ENCODE data around the gene NCK1. TPM values are rescaled to one million over a fixed set of nuclear protein-coding genes. Genes with fewer than 3 reads are reported as not detected.

Gene NCK1
- 58.7 and 83.4 TPM in 2 replicates for total RNA-seq

- peak; percentile 77 for DNase-seq (ENCODE audit: extremely low read depth, low read depth, low spot score)
Observed at GRCh38 chr3:136861890-136862616, at the start of gene NCK1. TSS of gene NCK1 (plus strand) at chr3:136862208. CDS start at chr3:136928002, 65,794 bp downstream.

- DNase-seq (ENCODE audit: extremely low read depth, low read depth, low spot score) = no peak
Observed at GRCh38 chr3:136817448-136817847, 44.6 kb upstream of the NCK1 start.

DNA sequence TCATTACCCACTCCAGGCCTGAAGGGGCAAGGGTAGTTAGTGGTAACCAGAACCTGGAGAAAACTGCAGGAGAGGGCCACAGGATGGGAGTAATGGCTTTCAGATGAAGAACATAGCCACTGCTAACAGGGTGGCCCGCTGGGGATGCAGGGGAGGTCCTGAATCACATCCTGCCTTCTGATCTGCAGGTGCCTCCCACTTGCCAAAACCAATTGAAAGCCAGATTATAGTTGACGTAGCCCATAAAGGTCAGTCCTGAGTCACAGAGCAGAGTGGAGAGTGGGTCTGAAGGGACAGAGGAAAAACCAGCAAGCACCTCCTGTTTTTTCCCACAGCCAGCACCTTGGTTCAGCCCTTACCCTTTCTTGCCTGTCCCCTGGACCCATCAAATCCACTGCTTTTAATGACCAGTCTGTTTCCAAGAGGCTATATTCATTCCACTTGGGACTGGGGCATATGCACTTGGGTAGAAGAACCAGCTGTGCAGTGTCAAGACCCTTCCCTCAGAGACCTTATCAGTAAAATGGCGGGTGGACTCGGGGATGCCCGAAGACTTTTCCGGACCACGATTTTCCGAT, 43.7 kb upstream of the NCK1 start:
- peak; percentile 91 for DNase-seq (ENCODE audit: extremely low read depth, low read depth, low spot score)

GRCh38 chr3:136818769-136819391, 43.1 kb upstream of the NCK1 start, which contains the start of gene SLC35G2:
TSS of gene SLC35G2 (plus strand) at chr3:136819126. CDS start at chr3:136854461, 35,335 bp downstream.
- DNase-seq (ENCODE audit: extremely low read depth, low read depth, low spot score) = no peak

DNA sequence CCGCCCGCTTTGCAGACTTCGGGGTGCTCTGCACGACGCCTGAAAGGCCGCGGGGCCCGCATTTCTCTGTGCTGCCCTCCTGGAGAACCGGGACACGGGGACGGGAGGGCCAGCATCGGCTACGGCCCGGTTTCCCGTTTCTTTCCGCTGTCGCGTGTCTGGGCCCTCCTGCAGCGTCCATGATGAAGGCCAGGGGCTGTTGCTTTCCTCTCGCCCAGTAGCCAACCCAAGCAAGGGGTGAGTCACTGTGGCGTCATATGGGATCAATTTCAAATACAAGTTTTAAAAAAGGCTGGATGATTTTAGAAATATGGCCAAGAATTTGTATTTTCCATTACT, 42.6 kb upstream of the NCK1 start:
- no peak for DNase-seq (ENCODE audit: extremely low read depth, low read depth, low spot score)

GRCh38 chr3:136819731-136820679, 42.0 kb upstream of the NCK1 start:
- DNase-seq (ENCODE audit: extremely low read depth, low read depth, low spot score) = no peak

DNA sequence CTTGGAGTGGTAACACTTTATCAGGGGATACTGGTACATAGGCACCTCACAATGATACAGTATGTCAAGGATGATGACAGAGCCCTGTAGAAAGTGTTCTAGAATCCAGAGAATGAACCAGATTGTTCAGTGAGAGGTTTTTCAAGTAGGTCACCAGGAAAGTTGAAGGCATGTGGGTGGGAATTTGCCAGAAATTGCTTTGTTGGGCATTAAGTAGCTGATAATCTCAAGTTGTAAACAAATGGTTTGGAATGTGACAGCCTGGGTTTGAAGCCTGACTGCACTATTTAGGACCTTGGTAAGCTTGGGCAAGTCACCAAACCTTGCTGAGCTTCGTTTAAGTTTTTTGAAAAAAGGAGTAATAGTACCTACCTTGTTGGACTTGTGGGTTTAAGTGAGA, 30.5 kb upstream of the NCK1 start:
- no peak for DNase-seq (ENCODE audit: extremely low read depth, low read depth, low spot score)

DNA sequence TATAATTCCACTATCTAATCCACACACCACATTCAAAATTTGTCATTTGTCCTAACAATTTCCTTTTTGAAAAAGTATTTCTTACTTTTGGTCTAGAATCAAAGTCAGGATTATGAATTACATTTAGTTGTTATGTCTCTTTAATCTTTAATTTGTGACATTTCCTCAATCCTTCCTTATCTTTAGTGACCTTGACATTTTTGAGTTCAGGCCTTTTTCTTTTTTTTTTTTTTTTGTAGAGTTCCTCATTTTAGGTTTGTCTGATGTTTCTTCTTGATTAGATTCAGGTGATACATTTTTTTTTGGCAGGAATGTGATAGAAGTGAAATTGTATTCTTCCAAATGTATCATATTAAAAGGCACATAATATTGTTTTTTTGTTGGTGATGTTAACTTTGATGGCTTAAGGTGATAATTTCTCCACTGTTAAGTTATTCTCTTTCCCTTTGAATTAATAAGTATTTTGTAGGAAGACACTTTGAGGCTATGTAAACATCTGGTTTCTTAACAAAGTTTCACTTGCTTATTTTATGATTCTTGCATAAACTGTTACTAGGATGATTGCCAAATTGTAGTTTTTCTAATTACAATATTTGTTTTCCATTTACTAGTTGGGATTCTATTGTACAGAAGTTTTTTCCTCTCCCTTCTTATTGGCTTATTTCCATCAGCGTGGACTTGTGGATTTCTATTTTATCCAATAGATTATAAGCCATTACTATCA, 26.8 kb upstream of the NCK1 start:
- DNase-seq (ENCODE audit: extremely low read depth, low read depth, low spot score) = no peak

DNA sequence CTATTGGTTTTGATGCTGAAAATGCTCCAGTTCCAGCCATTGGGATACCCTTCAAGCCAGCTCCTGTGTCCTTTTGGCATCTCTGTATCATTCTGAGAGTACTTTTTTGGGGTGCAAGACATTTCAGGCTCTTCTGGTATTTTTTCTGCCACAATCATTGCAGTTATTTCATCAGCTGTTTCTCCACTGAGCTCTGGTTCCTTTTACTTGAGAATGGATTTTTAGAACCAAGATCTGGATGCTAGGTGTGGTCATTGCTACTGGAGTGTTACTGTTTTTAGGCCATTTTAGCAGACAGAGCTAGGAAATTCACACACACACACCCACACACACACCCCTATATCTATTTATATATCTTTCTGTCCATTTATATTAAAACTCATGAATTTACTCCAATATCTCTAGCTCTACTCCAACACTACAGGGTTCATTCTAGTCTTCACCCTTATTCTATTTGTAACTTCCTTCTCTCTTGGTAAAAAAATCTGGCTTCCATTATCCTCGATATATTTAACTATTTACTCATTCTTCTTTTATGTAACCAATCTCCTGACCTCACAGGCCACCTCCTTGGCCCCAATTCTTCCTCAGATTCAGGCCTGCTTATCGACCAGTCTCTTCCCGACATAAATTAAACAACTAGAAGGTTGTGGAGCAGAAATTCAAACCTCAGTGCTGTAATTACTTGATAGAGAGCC, 26.0 kb upstream of the NCK1 start:
- DNase-seq (ENCODE audit: extremely low read depth, low read depth, low spot score) = no peak

- no peak for DNase-seq (ENCODE audit: extremely low read depth, low read depth, low spot score)
Observed at GRCh38 chr3:136836511-136837156, 25.4 kb upstream of the NCK1 start.

DNA sequence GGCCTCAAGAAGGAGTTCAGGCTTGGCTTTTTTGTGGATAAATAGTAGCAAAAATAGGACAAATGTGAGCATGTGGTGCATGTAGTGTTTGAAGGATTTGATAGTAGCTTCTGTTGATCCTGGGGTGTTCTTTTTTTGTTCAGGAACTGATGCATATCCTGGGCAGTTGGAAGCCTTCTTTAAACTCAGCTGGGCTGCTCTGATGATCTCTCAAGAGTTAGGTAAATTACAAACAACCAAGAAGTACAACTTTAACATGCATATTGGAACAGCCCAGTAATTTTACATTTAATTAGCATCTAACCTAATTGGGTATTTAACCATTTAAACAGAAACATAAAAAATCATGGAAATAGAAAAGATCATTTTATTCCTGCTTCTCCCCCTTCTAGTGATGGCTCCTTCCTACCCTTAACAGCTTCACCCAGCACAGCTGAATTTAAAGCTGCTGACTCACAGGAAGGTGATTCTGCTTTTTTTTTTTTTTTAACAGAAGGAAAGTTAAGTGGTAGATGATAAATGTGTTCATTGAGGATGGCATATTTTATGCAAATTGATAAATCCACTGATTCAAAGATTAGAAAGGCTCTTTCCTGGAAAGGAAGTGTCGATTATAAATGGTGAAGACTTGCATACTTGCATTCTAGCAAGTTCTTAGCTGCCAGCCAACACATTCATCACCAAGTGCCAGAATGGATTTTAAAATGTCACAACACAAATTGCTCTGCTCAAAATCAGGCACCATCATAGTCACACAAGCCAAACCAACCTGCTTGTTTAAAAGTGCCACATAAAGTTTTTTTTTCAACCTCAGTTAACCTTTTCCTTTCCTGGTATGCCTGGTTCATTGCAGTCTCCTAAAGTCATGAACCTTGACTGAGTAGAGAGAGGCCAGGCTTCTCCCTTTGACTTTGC, 23.1 kb upstream of the NCK1 start:
- peak; percentile 80 for DNase-seq (ENCODE audit: extremely low read depth, low read depth, low spot score)

- no peak for DNase-seq (ENCODE audit: extremely low read depth, low read depth, low spot score)
Observed at GRCh38 chr3:136839556-136839931, 22.5 kb upstream of the NCK1 start.

GRCh38 chr3:136840252-136840651, 21.8 kb upstream of the NCK1 start:
- DNase-seq (ENCODE audit: extremely low read depth, low read depth, low spot score) = no peak

- no peak for DNase-seq (ENCODE audit: extremely low read depth, low read depth, low spot score)
Observed at GRCh38 chr3:136842294-136842693, 19.7 kb upstream of the NCK1 start.

DNA sequence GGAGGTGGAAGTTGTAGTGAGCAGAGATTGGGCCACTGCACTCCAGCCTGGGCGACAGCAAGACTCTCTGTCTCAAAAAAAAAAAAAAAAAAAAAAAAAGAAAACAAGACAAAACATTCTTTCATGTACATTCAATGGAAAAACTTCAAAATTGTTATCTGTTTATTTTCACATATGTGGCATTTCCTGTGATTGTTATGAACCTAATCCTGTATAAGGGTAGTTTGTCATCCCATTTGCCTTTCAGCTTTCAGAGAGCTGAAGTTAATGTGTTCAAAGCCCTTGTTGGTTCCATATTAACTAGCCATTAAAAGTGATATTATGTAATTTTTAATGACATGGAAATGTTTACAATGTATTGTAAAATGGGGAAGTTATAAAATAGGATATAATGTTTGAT, 17.3 kb upstream of the NCK1 start:
- DNase-seq (ENCODE audit: extremely low read depth, low read depth, low spot score) = no peak

- DNase-seq (ENCODE audit: extremely low read depth, low read depth, low spot score) = no peak
Observed at GRCh38 chr3:136852180-136852579, 9.8 kb upstream of the NCK1 start.

DNA sequence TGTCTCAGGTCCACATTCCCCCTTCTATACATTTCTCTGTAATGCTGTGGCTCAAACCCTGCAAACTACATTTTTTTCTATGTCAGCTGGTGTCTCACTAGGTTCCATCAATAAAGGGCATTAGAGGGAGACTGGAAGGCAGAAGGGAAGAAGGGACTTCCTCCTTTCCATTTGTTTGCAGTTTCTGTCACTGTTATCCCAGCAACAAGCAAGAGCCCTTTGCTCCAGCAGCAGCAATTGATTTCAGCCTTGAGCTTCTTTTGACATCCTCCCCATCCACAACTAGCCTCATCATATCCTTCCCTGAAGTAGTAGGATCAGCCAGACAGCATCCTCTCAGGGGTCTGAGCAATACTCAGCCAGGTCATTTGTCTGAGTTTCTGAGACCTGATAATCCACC, 5.3 kb upstream of the NCK1 start:
- no peak for DNase-seq (ENCODE audit: extremely low read depth, low read depth, low spot score)

- no peak for DNase-seq (ENCODE audit: extremely low read depth, low read depth, low spot score)
Observed at GRCh38 chr3:136858381-136858780, 3.6 kb upstream of the NCK1 start.

Data from glomerular endothelial cell (primary cell).